CD14-positive monocyte (primary cell): ENCODE results near the gene TNNI2. TPM values are rescaled to one million over a fixed set of nuclear protein-coding genes. Genes with fewer than 3 reads are reported as not detected.

Source experiments
- DNase-seq, 3 donors: peaks; one replicate each; pipeline ENCODE4 v3.0.0-alpha.2; 2011 to 2022
- H2AFZ ChIP-seq: 2 replicates; pipeline ENCODE4 v1.6.0; 2012; ENCODE audit warnings: mild to moderate bottlenecking, low read depth, low read length, inconsistent platforms; ENCODE audit not compliant: insufficient read depth, poor library complexity, severe bottlenecking
- H3K27ac ChIP-seq, 2 donors: 1 replicate in 1 of 2; 2 replicates in 1 of 2; pipeline ENCODE4 v1.5.1; 2012 to 2013; ENCODE audit warnings: low read length in 2 of 2, control low read depth in 1 of 2, inconsistent platforms in 1 of 2, low read depth in 1 of 2, mild to moderate bottlenecking in 1 of 2
- H3K27me3 ChIP-seq, 2 donors: one replicate each; pipeline versions ENCODE4 v1.6.0 to v1.6.1; 2011 to 2013; ENCODE audit warnings: low read length in 2 of 2; ENCODE audit not compliant: control insufficient read depth in 2 of 2, insufficient read depth in 2 of 2
- H3K36me3 ChIP-seq, 2 donors: replicated peaks in 1 of 2; 1 replicate in 1 of 2; 2 replicates in 1 of 2; pipeline versions ENCODE4 v1.5.1 to v1.6.1; 2012 to 2013; ENCODE audit warnings: low read length in 2 of 2, control low read depth in 1 of 2, inconsistent platforms in 1 of 2, mild to moderate bottlenecking in 1 of 2; ENCODE audit not compliant: insufficient read depth in 2 of 2, control insufficient read depth in 1 of 2
- H3K4me1 ChIP-seq, 2 donors: 1 replicate in 1 of 2; 2 replicates in 1 of 2; pipeline versions ENCODE4 v1.5.1 to v1.6.1; 2012 to 2013; ENCODE audit warnings: low read length in 2 of 2, control low read depth in 1 of 2, inconsistent platforms in 1 of 2, mild to moderate bottlenecking in 1 of 2, moderate library complexity in 1 of 2; ENCODE audit not compliant: insufficient read depth in 2 of 2, control insufficient read depth in 1 of 2
- H3K4me2 ChIP-seq: replicated peaks from 2 replicates; pipeline ENCODE3; 2012; ENCODE audit warnings: low read length, moderate library complexity, mild to moderate bottlenecking; ENCODE audit not compliant: poor library complexity, severe bottlenecking; ENCODE audit errors: extremely low read depth
- H3K4me3 ChIP-seq, 3 experiments: fragments of 200-600 bp in 1 of 3; sonication (generic) in 1 of 3; replicated peaks in 1 of 3; 1 replicate in 2 of 3; 2 replicates in 1 of 3; pipeline ENCODE4 v1.5.1; 2011 to 2013; ENCODE audit warnings: low read length in 3 of 3, mild to moderate bottlenecking in 3 of 3, control low read depth in 2 of 3, low read depth in 2 of 3, inconsistent platforms in 1 of 3, moderate library complexity in 1 of 3
- H3K79me2 ChIP-seq: 2 replicates; pipeline ENCODE4 v1.6.0; 2012; ENCODE audit warnings: mild to moderate bottlenecking, control low read depth, inconsistent platforms, low read length, moderate library complexity; ENCODE audit not compliant: insufficient read depth
- H3K9ac ChIP-seq: 2 replicates; pipeline ENCODE4 v1.6.0; 2017; ENCODE audit warnings: low read length, mild to moderate bottlenecking; ENCODE audit not compliant: insufficient read depth, poor library complexity, severe bottlenecking
- H3K9me3 ChIP-seq, 2 donors: replicated peaks in 1 of 2; 1 replicate in 1 of 2; 2 replicates in 1 of 2; pipeline versions ENCODE4 v1.5.1 to v1.6.1; 2012 to 2013; ENCODE audit warnings: low read length in 2 of 2, control low read depth in 1 of 2; ENCODE audit not compliant: control insufficient read depth in 1 of 2, insufficient read depth in 1 of 2
- H4K20me1 ChIP-seq: 2 replicates; pipeline ENCODE4 v1.6.0; 2012; ENCODE audit warnings: mild to moderate bottlenecking, low read length, control low read depth, moderate library complexity; ENCODE audit not compliant: insufficient read depth
- H3K27ac Mint-ChIP-seq, 7 donors: one replicate each; pipeline ENCODE4 v1.8.0; 2020; ENCODE audit warnings: mild to moderate bottlenecking in 7 of 7, mixed read lengths in 7 of 7, moderate library complexity in 6 of 7, inconsistent platforms in 2 of 7
- H3K27me3 Mint-ChIP-seq, 3 donors: one replicate each; pipeline ENCODE4 v1.8.0; 2021 to 2022; ENCODE audit warnings: low read depth in 3 of 3, mild to moderate bottlenecking in 3 of 3, mixed read lengths in 3 of 3, moderate library complexity in 3 of 3, inconsistent platforms in 1 of 3
- H3K36me3 Mint-ChIP-seq, 2 donors: one replicate each; pipeline ENCODE4 v1.8.0; 2020; ENCODE audit warnings: mixed read lengths in 2 of 2, inconsistent platforms in 1 of 2, mild to moderate bottlenecking in 1 of 2
- H3K4me1 Mint-ChIP-seq: one replicate; pipeline ENCODE4 v1.8.0; 2020; ENCODE audit warnings: mild to moderate bottlenecking, mixed read lengths
- H3K4me3 Mint-ChIP-seq, 2 donors: one replicate each; pipeline ENCODE4 v1.8.0; 2020; ENCODE audit warnings: mild to moderate bottlenecking in 2 of 2, mixed read lengths in 2 of 2, moderate library complexity in 1 of 2
- H3K9me3 Mint-ChIP-seq, 7 donors: one replicate each; pipeline ENCODE4 v1.8.0; 2020 to 2022; ENCODE audit warnings: mixed read lengths in 7 of 7, mild to moderate bottlenecking in 6 of 7, moderate library complexity in 6 of 7, inconsistent platforms in 2 of 7
- CTCF ChIP-seq: fragments of 200-600 bp; IDR thresholded peaks from one replicate; pipeline ENCODE4 v1.8.0; 2022; ENCODE audit warnings: antibody characterized with exemption, mild to moderate bottlenecking
- WGBS: methylation state at CpG from one replicate; pipeline ENCODE4 v1.1.5; 2013; ENCODE audit warnings: missing lambda C conversion rate; ENCODE audit not compliant: insufficient coverage; 5-methylcytosine and 5-hydroxymethylcytosine counted together
- intact Hi-C, 2 donors: fragments of 100-400 bp; cut with micrococcal nuclease; formaldehyde crosslinking; loops; one replicate each; pipeline versions ENCODE4 v1.15.0 to v1.15.1; 2023
- polyA plus RNA-seq, 3 donors: library from polyadenylated mRNA; depleted of rRNA in 1 of 3; unstranded in 2 of 3; stranded (reverse) in 1 of 3; fragments of 300-500 nt in 2 of 3; fragments of >200 nt in 1 of 3; fragmentation: Illumina TruSeq in 2 of 3; gene quantifications; 1 replicate in 2 of 3; 2 replicates in 1 of 3; pipeline ENCODE4 v1.2.3, GENCODE V29; 2012 to 2021

The TNNI2 gene
- polyA plus RNA-seq, 3 donors: 11.4 to 45.8 (median 11.7) TPM

GRCh38 chr11:1843098-1843473 lies 4.3 kb downstream of the TNNI2 start:
- Mint-ChIP-seq H3K27ac (peak overlapping the region; percentile 18 to 100 (median 99)), H3K9me3 (no peaks in the 10 kb centered on the region), H3K4me3 (peak overlapping the region in 1 of 2 donors; percentile 21), H3K4me1 (peaks cover 75% of the 10 kb centered on the region), H3K27me3 (peaks cover 0 to 1% (median 0%) of the 10 kb centered on the region in 3 donors), H3K36me3 (peaks cover 16% of the 10 kb centered on the region in 2 donors)
- intact Hi-C loops: loop anchor here in 1 of 2 donors (5.0 kb wide), 1 partner anchor 74 kb away; the partner anchor contains the start of gene TNNT3
- no peak for TF ChIP-seq CTCF
- Histone ChIP-seq H2AFZ (no peak overlapping the region), H3K27me3 (no peaks in the 10 kb centered on the region), H3K36me3 (no peaks in the 10 kb centered on the region), H3K9me3 (no peaks in the 10 kb centered on the region), H3K79me2 (peaks cover 4% of the 10 kb centered on the region), H3K4me3 (no peak overlapping the region), H3K27ac (no peak overlapping the region), H3K9ac (no peak overlapping the region), H3K4me1 (peaks cover 100% of the 10 kb centered on the region in 2 donors), H4K20me1 (no peaks in the 10 kb centered on the region), H3K4me2 (no peak overlapping the region)
- 94% methylated on average over 5 of the region's 11 CpGs for WGBS
- DNase-seq: no peak

- intact Hi-C loops: loop anchor here in 1 of 2 donors (1.0 to 5.0 kb wide), 3 partner anchors 10 to 74 kb away; partner anchors contain the start of genes LSP1 and TNNT3
- Mint-ChIP-seq H3K36me3 (peaks cover 16 to 19% of the 10 kb centered on the region in 2 donors), H3K4me3 (peak overlapping the region; percentile 63 to 92), H3K9me3 (no peaks in the 10 kb centered on the region), H3K27ac (peak overlapping the region; percentile 93 to 100 (median 99)), H3K4me1 (peaks cover 78% of the 10 kb centered on the region), H3K27me3 (peaks cover 0 to 1% (median 0%) of the 10 kb centered on the region in 3 donors)
- TF ChIP-seq CTCF: no peak
- DNase-seq: no peak
- no peaks in the 10 kb centered on the region for H3K9me3 ChIP-seq
- WGBS: 55% methylated on average over 8 of the region's 8 CpGs
- peak overlapping the region; percentile 93 for H3K27ac ChIP-seq
- peaks cover 100% of the 10 kb centered on the region in 2 donors for H3K4me1 ChIP-seq
- H3K27me3 ChIP-seq: no peaks in the 10 kb centered on the region
- peak overlapping the region in 2 of 3 experiments; percentile 13 to 45 for H3K4me3 ChIP-seq
- H3K79me2 ChIP-seq: peaks cover 4% of the 10 kb centered on the region
- peak overlapping the region; percentile 61 for H3K9ac ChIP-seq
- no peaks in the 10 kb centered on the region for H3K36me3 ChIP-seq
- H3K4me2 ChIP-seq: peak overlapping the region; percentile 57
- no peaks in the 10 kb centered on the region for H4K20me1 ChIP-seq
- no peak overlapping the region for H2AFZ ChIP-seq
These were observed 5.0 kb downstream of the TNNI2 start for GRCh38 chr11:1843796-1844195.
